Spleen (tissue), 7 donors: Measurements from ENCODE around the gene PRR22.

Source experiments
- POLR2AphosphoS5 ChIP-seq, 3 donors: sonication (generic); formaldehyde crosslinking; IDR thresholded peaks; one replicate each; pipeline ENCODE4 v1.5.1; 2017; ENCODE audit warnings: antibody characterized with exemption in 3 of 3
- TF ChIP-seq, protein P1 (sequence below), 11 experiments: fragments of 200-600 bp in 7 of 11; fragments of 450-650 bp in 4 of 11; sonication (generic) in 4 of 11; IDR thresholded peaks in 8 of 11; conservative IDR thresholded peaks in 3 of 11; 1 replicate in 7 of 11; 2 replicates in 4 of 11; pipeline versions ENCODE4 v1.4.0 to v1.8.0; 2016 to 2021; ENCODE audit warnings: antibody characterized with exemption in 11 of 11, inconsistent platforms in 4 of 11, mild to moderate bottlenecking in 1 of 11
- donor health status: DM: no; HTN: no; CAD: no; lungs with moderate emphysema.
- donor health status: DM: no; HTN: no; CAD: no.
- donor health status: DM: no; HTN: no; CAD: no.

DNA sequence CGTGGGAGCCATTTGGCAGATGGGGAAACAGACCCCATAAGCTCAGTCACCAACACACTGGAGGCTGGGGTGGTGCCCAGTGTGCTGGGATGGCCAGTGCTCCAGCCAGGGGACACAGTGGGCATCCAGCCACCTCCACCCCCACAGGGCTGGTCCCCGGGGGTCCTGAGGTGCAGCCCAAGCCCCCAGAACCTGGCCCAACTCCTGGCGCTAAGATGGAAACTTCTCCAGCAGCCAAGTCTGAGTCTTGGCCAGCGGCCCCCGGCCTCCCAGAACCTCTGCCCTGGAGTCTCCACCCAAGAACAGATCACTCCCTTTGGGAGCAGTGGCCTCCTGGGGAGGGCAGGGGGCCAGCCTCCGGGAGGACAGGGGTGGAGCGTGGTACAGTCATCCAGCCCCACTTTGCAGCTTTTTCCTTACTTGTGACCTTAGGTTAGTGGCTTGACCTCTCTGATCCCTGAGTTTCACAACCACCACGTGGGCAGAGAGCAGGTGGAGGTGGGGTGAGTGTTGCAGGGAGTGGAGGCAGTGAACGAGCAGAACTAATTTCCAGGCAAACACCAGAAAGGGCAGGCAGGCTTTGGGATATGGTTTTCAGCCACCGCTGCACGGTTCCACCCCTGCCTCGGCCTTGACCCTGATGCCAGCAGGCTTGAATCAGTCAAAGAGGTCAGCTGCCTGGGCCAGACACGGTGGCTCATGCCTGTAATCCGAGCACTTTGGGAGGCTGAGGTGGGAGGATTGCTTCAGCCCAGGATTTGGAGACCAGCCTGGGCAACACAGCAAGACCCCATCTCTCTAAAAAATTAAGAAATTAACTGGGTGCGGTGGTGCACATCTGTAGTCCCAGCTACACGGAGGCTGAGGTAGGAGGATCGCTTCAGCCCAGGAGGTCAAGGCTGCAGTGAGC lies 16.1 kb upstream of the PRR22 start:
- TF ChIP-seq, protein P1, sequence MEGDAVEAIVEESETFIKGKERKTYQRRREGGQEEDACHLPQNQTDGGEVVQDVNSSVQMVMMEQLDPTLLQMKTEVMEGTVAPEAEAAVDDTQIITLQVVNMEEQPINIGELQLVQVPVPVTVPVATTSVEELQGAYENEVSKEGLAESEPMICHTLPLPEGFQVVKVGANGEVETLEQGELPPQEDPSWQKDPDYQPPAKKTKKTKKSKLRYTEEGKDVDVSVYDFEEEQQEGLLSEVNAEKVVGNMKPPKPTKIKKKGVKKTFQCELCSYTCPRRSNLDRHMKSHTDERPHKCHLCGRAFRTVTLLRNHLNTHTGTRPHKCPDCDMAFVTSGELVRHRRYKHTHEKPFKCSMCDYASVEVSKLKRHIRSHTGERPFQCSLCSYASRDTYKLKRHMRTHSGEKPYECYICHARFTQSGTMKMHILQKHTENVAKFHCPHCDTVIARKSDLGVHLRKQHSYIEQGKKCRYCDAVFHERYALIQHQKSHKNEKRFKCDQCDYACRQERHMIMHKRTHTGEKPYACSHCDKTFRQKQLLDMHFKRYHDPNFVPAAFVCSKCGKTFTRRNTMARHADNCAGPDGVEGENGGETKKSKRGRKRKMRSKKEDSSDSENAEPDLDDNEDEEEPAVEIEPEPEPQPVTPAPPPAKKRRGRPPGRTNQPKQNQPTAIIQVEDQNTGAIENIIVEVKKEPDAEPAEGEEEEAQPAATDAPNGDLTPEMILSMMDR (IDR thresholded peaks at IDR 0.05 in 8 of 11, conservative IDR thresholded peaks at IDR 0.05 in 3 of 11) = no peak
- no peak for TF ChIP-seq POLR2AphosphoS5 (IDR thresholded peaks at IDR 0.05)
